Fibroblast of lung (primary cell): ENCODE data around the gene TCTN1.

ENCODE experiments used
- CTCF ChIP-seq, 2 donors: IDR thresholded peaks in 1 of 2; conservative IDR thresholded peaks in 1 of 2; 1 replicate in 1 of 2; 2 replicates in 1 of 2; pipeline ENCODE4 v1.5.1; 2011 to 2012; ENCODE audit warnings: low read length in 2 of 2, control low read depth in 1 of 2, inconsistent platforms in 1 of 2, low read depth in 1 of 2, mild to moderate bottlenecking in 1 of 2
- EZH2 ChIP-seq: IDR thresholded peaks from 2 replicates; pipeline ENCODE4 v1.5.1; 2012; ENCODE audit warnings: low read length, control low read depth, mild to moderate bottlenecking; ENCODE audit errors: missing control alignments

GRCh38 chr12:110597885-110598284 lies 16.0 kb upstream of the TCTN1 start:
- TF ChIP-seq CTCF (conservative IDR thresholded peaks at IDR 0.05 in 1 of 2, IDR thresholded peaks at IDR 0.05 in 1 of 2; ENCODE audit: low read depth in 1 of 2, low read length in 2 of 2) (no peak), EZH2 (no peak)
